Liver (tissue), 9 donors: ENCODE measurements around the gene CACNA1B. TPM values are rescaled to one million over a fixed set of nuclear protein-coding genes. Genes with fewer than 3 reads are reported as not detected.

Experiments
- DNase-seq: peaks from one replicate; pipeline ENCODE4 v3.0.0-alpha.2; 2017; ENCODE audit warnings: low spot score
- H3K27ac ChIP-seq, 2 donors: one replicate each; pipeline ENCODE4 v1.7.0; 2013; ENCODE audit warnings: inconsistent platforms in 2 of 2, low read length in 2 of 2, control low read depth in 1 of 2, low read depth in 1 of 2, mild to moderate bottlenecking in 1 of 2
- H3K27me3 ChIP-seq, 4 donors: one replicate each; pipeline versions ENCODE4 v1.6.1 to v1.7.0; 2013; ENCODE audit warnings: low read length in 3 of 4, inconsistent platforms in 1 of 4, mild to moderate bottlenecking in 1 of 4, moderate library complexity in 1 of 4; ENCODE audit not compliant: control insufficient read depth in 4 of 4, insufficient read depth in 4 of 4
- H3K36me3 ChIP-seq, 4 donors: one replicate each; pipeline versions ENCODE4 v1.6.1 to v1.7.0; 2013; ENCODE audit warnings: low read length in 3 of 4, mild to moderate bottlenecking in 3 of 4, low read depth in 1 of 4, moderate library complexity in 1 of 4; ENCODE audit not compliant: control insufficient read depth in 4 of 4, insufficient read depth in 3 of 4
- H3K4me1 ChIP-seq, 4 donors: one replicate each; pipeline versions ENCODE4 v1.6.1 to v1.7.0; 2013; ENCODE audit warnings: low read length in 3 of 4, mild to moderate bottlenecking in 3 of 4, moderate library complexity in 1 of 4; ENCODE audit not compliant: control insufficient read depth in 4 of 4, insufficient read depth in 4 of 4
- H3K4me3 ChIP-seq, 3 donors: one replicate each; pipeline versions ENCODE4 v1.6.1 to v1.7.0; 2013; ENCODE audit warnings: low read length in 3 of 3, control low read depth in 1 of 3, low read depth in 1 of 3, mild to moderate bottlenecking in 1 of 3
- H3K9ac ChIP-seq, 2 donors: one replicate each; pipeline ENCODE4 v1.7.0; 2013; ENCODE audit warnings: low read length in 2 of 2, mild to moderate bottlenecking in 2 of 2, moderate library complexity in 2 of 2, control low read depth in 1 of 2, low read depth in 1 of 2
- H3K9me3 ChIP-seq, 4 donors: one replicate each; pipeline versions ENCODE4 v1.6.1 to v1.7.0; 2013; ENCODE audit warnings: low read length in 3 of 4; ENCODE audit not compliant: control insufficient read depth in 4 of 4
- ATF3 ChIP-seq: IDR thresholded peaks from 2 replicates; pipeline ENCODE4 v1.6.1; 2016; ENCODE audit warnings: antibody characterized with exemption
- CTCF ChIP-seq: fragments of 150-350 bp; IDR thresholded peaks from 2 replicates; pipeline ENCODE4 v1.5.1; 2017; ENCODE audit warnings: improper control_type of control experiment, low read depth, low read length; ENCODE audit not compliant: missing input control
- EGR1 ChIP-seq, 2 donors: IDR thresholded peaks; 2 replicates each; pipeline ENCODE4 v1.6.1; 2016 to 2018; ENCODE audit warnings: antibody characterized with exemption in 2 of 2, low read depth in 2 of 2
- FOXA1 ChIP-seq: IDR thresholded peaks from 2 replicates; pipeline ENCODE4 v1.6.1; 2016; ENCODE audit warnings: antibody characterized with exemption
- FOXA2 ChIP-seq: IDR thresholded peaks from 2 replicates; pipeline ENCODE4 v1.6.1; 2016; ENCODE audit warnings: antibody characterized with exemption
- HNF4A ChIP-seq, 2 donors: conservative IDR thresholded peaks; 2 replicates each; pipeline ENCODE4 v1.6.1; 2016; ENCODE audit warnings: antibody characterized with exemption in 2 of 2, mild to moderate bottlenecking in 2 of 2
- HNF4G ChIP-seq: IDR thresholded peaks from 2 replicates; pipeline ENCODE4 v1.6.1; 2016; ENCODE audit warnings: antibody characterized with exemption
- MAX ChIP-seq: IDR thresholded peaks from 2 replicates; pipeline ENCODE4 v1.6.1; 2016; ENCODE audit warnings: antibody characterized with exemption
- RAD21 ChIP-seq, 2 donors: IDR thresholded peaks; 2 replicates each; pipeline ENCODE4 v1.6.1; 2016; ENCODE audit warnings: antibody characterized with exemption in 2 of 2, mild to moderate bottlenecking in 2 of 2
- REST ChIP-seq: IDR thresholded peaks from 2 replicates; pipeline ENCODE4 v1.6.1; 2016; ENCODE audit warnings: antibody characterized with exemption, mild to moderate bottlenecking
- RXRA ChIP-seq, 2 donors: IDR thresholded peaks; 2 replicates each; pipeline ENCODE4 v1.6.1; 2017 to 2018; ENCODE audit warnings: antibody characterized with exemption in 2 of 2, mild to moderate bottlenecking in 1 of 2
- SP1 ChIP-seq: IDR thresholded peaks from 2 replicates; pipeline ENCODE4 v1.6.1; 2018; ENCODE audit warnings: antibody characterized with exemption, mild to moderate bottlenecking
- TAF1 ChIP-seq: conservative IDR thresholded peaks from 2 replicates; pipeline ENCODE4 v1.6.1; 2016; ENCODE audit warnings: antibody characterized with exemption, mild to moderate bottlenecking
- YY1 ChIP-seq: IDR thresholded peaks from 2 replicates; pipeline ENCODE4 v1.6.1; 2016; ENCODE audit warnings: antibody characterized with exemption, mild to moderate bottlenecking
- WGBS: extraction: QIAGEN DNeasy Blood & Tissue Kit; methylation state at CpG from one replicate; pipeline ENCODE4 v1.1.7; 2013; 5-methylcytosine and 5-hydroxymethylcytosine counted together
- polyA plus RNA-seq, 2 donors: library from polyadenylated mRNA; stranded (reverse) in 1 of 2; unstranded in 1 of 2; fragments of 200-250 nt in 1 of 2; fragments of >200 nt in 1 of 2; fragmentation: Nextera tagmentation in 1 of 2; extraction: Ambion mirVana in 1 of 2; gene quantifications; one replicate each; pipeline versions ENCODE4 v1.2.1 to v1.2.3, GENCODE V29; 2013 to 2015
- total RNA-seq, 2 donors: library from RNA; depleted of rRNA; stranded (reverse); fragments of >200 nt; gene quantifications; one replicate each; pipeline ENCODE4 v1.2.3, GENCODE V29; 2014
- donor health status: healthy.
- donor health status: healthy.
- donor health status: healthy.
- donor health status: healthy.
- donor health status: healthy.

CACNA1B gene
- total and polyA plus RNA-seq, 4 donors, result under 0.01 to 0.05 TPM; not detected in 2

- no peaks in the 10 kb centered on the region for H3K9me3 ChIP-seq
- no peak overlapping the region for H3K4me3 ChIP-seq
- no peak overlapping the region for H3K27ac ChIP-seq
- H3K4me1 ChIP-seq, result no peaks in the 10 kb centered on the region
- no peak for DNase-seq
- no peak overlapping the region for H3K9ac ChIP-seq
- TF ChIP-seq HNF4A (conservative IDR thresholded peaks at IDR 0.05) (no peak), ATF3 (no peak), RAD21 (IDR thresholded peaks at IDR 0.05) (no peak), EGR1 (IDR thresholded peaks at IDR 0.05; ENCODE audit: low read depth in 2 of 2) (no peak), RXRA (IDR thresholded peaks at IDR 0.05) (no peak)
- no peaks in the 10 kb centered on the region for H3K36me3 ChIP-seq
- peaks cover 0 to 9% (median 0%) of the 10 kb centered on the region in 4 donors for H3K27me3 ChIP-seq
- WGBS, result 82% methylated on average over 14 of the region's 14 CpGs
Measured at GRCh38 chr9:138117101-138117750, 239.6 kb downstream of the CACNA1B start.

- Histone ChIP-seq H3K27me3 (peaks cover 0 to 9% (median 0%) of the 10 kb centered on the region in 4 donors), H3K4me1 (no peaks in the 10 kb centered on the region), H3K27ac (no peak overlapping the region), H3K9me3 (no peaks in the 10 kb centered on the region), H3K36me3 (no peaks in the 10 kb centered on the region), H3K9ac (no peak overlapping the region), H3K4me3 (no peak overlapping the region)
- WGBS, result 69% methylated on average over 6 of the region's 6 CpGs
- TF ChIP-seq RXRA (IDR thresholded peaks at IDR 0.05), result no peak
- no peak for TF ChIP-seq REST
- no peak for TF ChIP-seq HNF4G
- no peak for TF ChIP-seq SP1
- TF ChIP-seq EGR1 (IDR thresholded peaks at IDR 0.05; ENCODE audit: low read depth in 2 of 2), result no peak
- TF ChIP-seq FOXA1, result no peak
- TF ChIP-seq YY1, result no peak
- no peak for TF ChIP-seq TAF1
- no peak for DNase-seq
Measured at GRCh38 chr9:138117836-138118235, 240.3 kb downstream of the CACNA1B start.

GRCh38 chr9:138118601-138119071 lies 241.1 kb downstream of the CACNA1B start:
- Histone ChIP-seq H3K36me3 (no peaks in the 10 kb centered on the region), H3K4me3 (no peak overlapping the region), H3K9ac (no peak overlapping the region), H3K27me3 (peaks cover 0 to 9% (median 0%) of the 10 kb centered on the region in 4 donors), H3K9me3 (no peaks in the 10 kb centered on the region), H3K4me1 (no peaks in the 10 kb centered on the region), H3K27ac (no peak overlapping the region)
- no peak for DNase-seq
- TF ChIP-seq REST, result no peak
- no peak for TF ChIP-seq FOXA1
- TF ChIP-seq CTCF, result no peak
- TF ChIP-seq FOXA2, result no peak
- no peak for TF ChIP-seq HNF4A (conservative IDR thresholded peaks at IDR 0.05)
- TF ChIP-seq MAX, result no peak
- WGBS, result 88% methylated on average over 14 of the region's 14 CpGs
